GM12875 (cell line): ENCODE results near the gene PRAC2.

ENCODE experiments used
- H3K4me3 ChIP-seq: one replicate; pipeline ENCODE4 v1.5.1; 2011; ENCODE audit warnings: low read depth, low read length, control low read depth
- CTCF ChIP-seq: IDR thresholded peaks from 2 replicates; pipeline ENCODE4 v1.5.1; 2011; ENCODE audit warnings: low read depth, mild to moderate bottlenecking, control low read depth, inconsistent platforms, low read length, moderate library complexity, borderline replicate concordance; ENCODE audit not compliant: insufficient read depth

Gene PRAC2

GRCh38 chr17:48738803-48739526, 16.0 kb downstream of the PRAC2 start:
- no peak for TF ChIP-seq CTCF
- no peak overlapping the region for H3K4me3 ChIP-seq

GRCh38 chr17:48740537-48740936, 17.6 kb downstream of the PRAC2 start:
- TF ChIP-seq CTCF: no peak
- no peak overlapping the region for H3K4me3 ChIP-seq

GRCh38 chr17:48745381-48746275, 22.6 kb downstream of the PRAC2 start:
- H3K4me3 ChIP-seq: no peak overlapping the region
- no peak for TF ChIP-seq CTCF

- H3K4me3 ChIP-seq: no peak overlapping the region
- no peak for TF ChIP-seq CTCF
Observed at GRCh38 chr17:48746916-48747444, 24.0 kb downstream of the PRAC2 start.

- H3K4me3 ChIP-seq: no peak overlapping the region
Observed at GRCh38 chr17:48747445-48748363, 24.7 kb downstream of the PRAC2 start.

More at GRCh38 chr17:48747445-48748363, 24.7 kb downstream of the PRAC2 start:
- no peak for TF ChIP-seq CTCF
